Caco-2 (cell line): ENCODE data around the gene COLEC12. TPM values are rescaled to one million over a fixed set of nuclear protein-coding genes. Genes with fewer than 3 reads are reported as not detected.

Experiments used
- BruUV-seq: library from RNA; stranded (reverse); fragments of 400-500 nt; replicated peaks from 2 replicates; lab custom pipeline; 2021; lab: Mats Ljungman, UMichigan
- CTCF ChIA-PET: fragments of 300-600 bp; sonication (Branson Sonifier 250); formaldehyde crosslinking; loops from one replicate; lab custom pipeline; 2022; ENCODE audit warnings: antibody characterized with exemption; lab: Charles Lee
- POLR2A ChIA-PET: fragments of 300-600 bp; sonication (Branson Sonifier 250); formaldehyde crosslinking; loops from one replicate; lab custom pipeline; 2022; ENCODE audit warnings: antibody characterized with exemption; lab: Charles Lee
- DNase-seq, 2 experiments: peaks; one replicate each; pipeline versions ENCODE4 v3.0.0 to v3.0.0-alpha.2; 2020 to 2022
- H3K27me3 ChIP-seq: replicated peaks from 2 replicates; pipeline ENCODE4 v1.6.0; 2011; ENCODE audit warnings: low read length; ENCODE audit not compliant: control insufficient read depth, insufficient read depth
- H3K36me3 ChIP-seq: 2 replicates; pipeline ENCODE4 v1.5.1; 2011; ENCODE audit warnings: low read length; ENCODE audit not compliant: control insufficient read depth, insufficient read depth
- H3K4me1 ChIP-seq: fragments of 250-450 bp; sonication (Bioruptor Pico); 2 replicates; pipeline ENCODE4 v1.5.1; 2020; ENCODE audit warnings: mild to moderate bottlenecking
- H3K4me3 ChIP-seq: 2 replicates; pipeline ENCODE4 v1.5.1; 2011; ENCODE audit warnings: low read depth, mild to moderate bottlenecking, control low read depth, low read length
- H3K9me3 ChIP-seq: fragments of 250-450 bp; sonication (Bioruptor Pico); 2 replicates; pipeline ENCODE4 v1.5.1; 2020; ENCODE audit warnings: mild to moderate bottlenecking, moderate library complexity
- H3K27ac Mint-ChIP-seq: one replicate; pipeline ENCODE4 v1.8.0; 2022; ENCODE audit warnings: mixed read lengths; ENCODE audit not compliant: unreplicated experiment
- H3K27me3 Mint-ChIP-seq: one replicate; pipeline ENCODE4 v1.8.0; 2022; ENCODE audit warnings: mixed read lengths; ENCODE audit not compliant: insufficient read depth, unreplicated experiment
- H3K36me3 Mint-ChIP-seq: one replicate; pipeline ENCODE4 v1.8.0; 2022; ENCODE audit warnings: mild to moderate bottlenecking, mixed read lengths; ENCODE audit not compliant: insufficient read depth, unreplicated experiment
- H3K4me1 Mint-ChIP-seq: one replicate; pipeline ENCODE4 v1.8.0; 2022; ENCODE audit warnings: low read depth, mixed read lengths; ENCODE audit not compliant: unreplicated experiment
- H3K4me3 Mint-ChIP-seq: one replicate; pipeline ENCODE4 v1.8.0; 2022; ENCODE audit warnings: mild to moderate bottlenecking, moderate library complexity, mixed read lengths; ENCODE audit not compliant: unreplicated experiment
- H3K9me3 Mint-ChIP-seq: one replicate; pipeline ENCODE4 v1.8.0; 2022; ENCODE audit warnings: mixed read lengths; ENCODE audit not compliant: unreplicated experiment
- CTCF ChIP-seq, 2 experiments: fragments of 200-600 bp in 1 of 2; IDR thresholded peaks; 1 replicate in 1 of 2; 2 replicates in 1 of 2; pipeline versions ENCODE4 v1.5.1 to v1.8.0; 2011 to 2022; ENCODE audit warnings: antibody characterized with exemption in 1 of 2, control low read depth in 1 of 2, inconsistent platforms in 1 of 2, low read depth in 1 of 2, low read length in 1 of 2, mild to moderate bottlenecking in 1 of 2, moderate library complexity in 1 of 2; ENCODE audit not compliant: insufficient read depth in 1 of 2, severe bottlenecking in 1 of 2, unreplicated experiment in 1 of 2
- intact Hi-C: fragments of 100-400 bp; cut with micrococcal nuclease; formaldehyde crosslinking; loops from one replicate; pipeline ENCODE4 v1.10.0; 2022; ENCODE audit not compliant: unreplicated experiment
- total RNA-seq: library from RNA; stranded (reverse); gene quantifications from 2 replicates; pipeline ENCODE4 v1.2.3, GENCODE V29; 2022

COLEC12 gene
- total RNA-seq, 1 experiment from 2014 or later = 0.09 TPM

DNA sequence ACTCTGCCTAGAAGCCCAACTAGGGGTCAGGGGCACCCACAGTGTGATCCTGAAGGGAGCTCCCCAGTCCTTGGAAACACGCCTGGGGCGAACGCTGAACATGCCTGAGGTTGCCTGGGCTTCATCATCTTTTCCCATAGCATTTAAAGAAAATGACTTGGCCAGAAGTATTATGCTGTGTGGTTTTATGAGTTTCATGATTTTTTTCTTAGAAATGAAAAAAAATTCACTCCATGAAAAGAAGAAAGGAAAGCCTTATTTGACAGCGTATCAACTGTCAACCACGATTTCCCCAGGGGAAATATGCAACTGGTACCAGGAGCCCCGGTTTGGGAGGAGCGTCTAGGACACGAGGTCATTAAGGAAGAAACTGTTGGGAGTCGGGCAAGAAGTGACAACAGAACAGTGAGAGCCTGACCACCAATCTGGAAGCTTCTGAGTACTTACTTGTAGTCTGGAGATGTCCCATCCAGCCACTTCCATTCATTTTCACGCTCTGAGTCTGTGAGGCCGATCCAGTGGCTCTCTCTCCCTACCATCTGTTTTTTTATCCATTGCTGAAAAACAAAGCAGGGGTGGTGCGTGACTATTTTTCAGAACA, 169.2 kb downstream of the COLEC12 start:
- no peaks in the 10 kb centered on the region for H3K36me3 Mint-ChIP-seq
- Histone ChIP-seq H3K9me3 (no peaks in the 10 kb centered on the region), H3K36me3 (no peaks in the 10 kb centered on the region), H3K4me3 (no peak overlapping the region), H3K4me1 (no peaks in the 10 kb centered on the region), H3K27me3 (no peaks in the 10 kb centered on the region)
- POLR2A ChIA-PET = no interaction called here
- BruUV-seq = no TSS peak
- H3K4me1 Mint-ChIP-seq = peaks cover 5% of the 10 kb centered on the region
- CTCF ChIA-PET = no interaction called here
- H3K9me3 Mint-ChIP-seq = no peaks in the 10 kb centered on the region
- TF ChIP-seq CTCF (IDR thresholded peaks at IDR 0.05; ENCODE audit: insufficient read depth in 1 of 2, low read depth in 1 of 2, low read length in 1 of 2, severe bottlenecking in 1 of 2, unreplicated experiment in 1 of 2) = no peak
- H3K27ac Mint-ChIP-seq = no peak overlapping the region
- no peaks in the 10 kb centered on the region for H3K27me3 Mint-ChIP-seq
- intact Hi-C loops = no loop called here
- no peak for DNase-seq
- H3K4me3 Mint-ChIP-seq = no peak overlapping the region

DNA sequence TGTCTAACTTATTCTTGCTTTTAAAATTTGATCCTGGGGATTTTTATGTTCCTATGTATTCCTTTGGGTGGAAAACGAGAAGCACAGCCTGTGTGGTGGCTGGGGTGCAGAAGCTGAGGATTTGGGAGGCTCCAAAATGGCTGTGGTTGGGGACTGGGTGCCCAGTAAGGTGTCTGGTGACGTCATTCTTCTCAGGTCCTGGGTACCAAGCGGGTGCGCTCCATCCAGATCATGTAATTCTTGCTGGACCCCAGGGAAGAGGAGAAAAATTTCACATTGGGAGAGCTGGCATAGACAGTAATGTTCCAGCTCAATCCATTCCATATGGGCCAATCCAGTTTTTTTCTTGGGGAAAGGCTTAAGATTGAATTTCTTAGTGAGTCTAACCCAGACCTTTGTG, 171.6 kb downstream of the COLEC12 start:
- no TSS peak for BruUV-seq
- Mint-ChIP-seq H3K36me3 (no peaks in the 10 kb centered on the region), H3K27me3 (no peaks in the 10 kb centered on the region), H3K4me3 (no peak overlapping the region), H3K4me1 (peaks cover 12% of the 10 kb centered on the region), H3K9me3 (no peaks in the 10 kb centered on the region), H3K27ac (no peak overlapping the region)
- intact Hi-C loops = no loop called here
- ChIA-PET POLR2A (no interaction called here), CTCF (no interaction called here)
- Histone ChIP-seq H3K4me3 (no peak overlapping the region), H3K4me1 (peaks cover 10% of the 10 kb centered on the region), H3K27me3 (no peaks in the 10 kb centered on the region), H3K9me3 (no peaks in the 10 kb centered on the region), H3K36me3 (no peaks in the 10 kb centered on the region)
- TF ChIP-seq CTCF (IDR thresholded peaks at IDR 0.05; ENCODE audit: insufficient read depth in 1 of 2, low read depth in 1 of 2, low read length in 1 of 2, severe bottlenecking in 1 of 2, unreplicated experiment in 1 of 2) = no peak
- DNase-seq = no peak

DNA sequence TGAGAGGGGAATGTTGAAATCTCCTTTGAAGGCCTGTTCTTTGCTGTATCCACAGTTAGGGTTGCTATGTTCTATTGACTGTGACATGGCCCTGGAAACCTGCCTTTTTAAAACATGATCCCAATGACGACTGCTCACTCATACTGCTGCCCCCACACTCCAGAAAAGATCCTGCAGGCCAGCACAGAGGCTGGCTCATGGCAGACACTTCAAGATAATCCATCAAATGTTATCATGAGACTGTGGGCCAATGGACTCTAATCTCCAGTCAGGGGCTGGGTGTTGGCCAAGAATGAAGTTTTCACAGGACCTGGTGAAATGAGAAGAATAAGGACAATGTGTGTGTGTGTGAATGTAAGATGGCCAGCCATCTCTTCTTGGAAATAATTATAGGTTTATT, 173.7 kb downstream of the COLEC12 start:
- Histone ChIP-seq H3K36me3 (no peaks in the 10 kb centered on the region), H3K4me3 (no peak overlapping the region), H3K27me3 (no peaks in the 10 kb centered on the region), H3K4me1 (peaks cover 29% of the 10 kb centered on the region), H3K9me3 (no peaks in the 10 kb centered on the region)
- CTCF ChIA-PET = no interaction called here
- Mint-ChIP-seq H3K36me3 (peaks cover 5% of the 10 kb centered on the region), H3K4me1 (peaks cover 21% of the 10 kb centered on the region), H3K27ac (no peak overlapping the region), H3K27me3 (no peaks in the 10 kb centered on the region), H3K9me3 (no peaks in the 10 kb centered on the region), H3K4me3 (no peak overlapping the region)
- POLR2A ChIA-PET = no interaction called here
- DNase-seq = no peak
- no peak for TF ChIP-seq CTCF (IDR thresholded peaks at IDR 0.05; ENCODE audit: insufficient read depth in 1 of 2, low read depth in 1 of 2, low read length in 1 of 2, severe bottlenecking in 1 of 2, unreplicated experiment in 1 of 2)
- no TSS peak for BruUV-seq
- intact Hi-C loops = no loop called here
